Naive thymus-derived CD8-positive, alpha-beta T cell (primary cell): ENCODE results near the gene PRKCI. TPM values are rescaled to one million over a fixed set of nuclear protein-coding genes. Genes with fewer than 3 reads are reported as not detected.
"Not testable (repeated sequence)": the region's sequence is repeated elsewhere in the genome, so short reads cannot be mapped to it uniquely, and the experiment has no call there.

ENCODE experiments used
- ATAC-seq, 2 donors: fragments of 150-1000 bp; cut with Tn5 transposase in 1 of 2; sonication (Bioruptor Pico), chemical (Tn5 transposase) in 1 of 2; 1 replicate in 1 of 2; 2 replicates in 1 of 2; pipeline ENCODE4 v1.10.0; 2021; ENCODE audit warnings: mild to moderate bottlenecking in 2 of 2, moderate library complexity in 2 of 2
- POLR2A ChIA-PET: fragments of 350-600 bp; sonication (Branson Sonifier 250); formaldehyde crosslinking; loops from one replicate; lab custom pipeline; 2021; ENCODE audit warnings: antibody characterized with exemption; lab: Charles Lee
- DNase-seq, 10 donors: peaks; one replicate each; pipeline versions ENCODE4 v3.0.0 to v3.0.0-alpha.2; 2020 to 2022
- H3K27ac Mint-ChIP-seq, 10 donors: one replicate each; pipeline ENCODE4 v1.8.0; 2020 to 2022; ENCODE audit warnings: mild to moderate bottlenecking in 10 of 10, mixed read lengths in 10 of 10, moderate library complexity in 4 of 10, inconsistent platforms in 1 of 10
- H3K27me3 Mint-ChIP-seq, 5 donors: one replicate each; pipeline ENCODE4 v1.8.0; 2021 to 2022; ENCODE audit warnings: mixed read lengths in 5 of 5
- H3K36me3 Mint-ChIP-seq, 3 donors: one replicate each; pipeline ENCODE4 v1.8.0; 2020 to 2022; ENCODE audit warnings: mixed read lengths in 3 of 3, mild to moderate bottlenecking in 2 of 3, inconsistent platforms in 1 of 3
- H3K4me1 Mint-ChIP-seq, 4 donors: one replicate each; pipeline ENCODE4 v1.8.0; 2021 to 2022; ENCODE audit warnings: mixed read lengths in 4 of 4
- H3K4me3 Mint-ChIP-seq, 10 donors: one replicate each; pipeline ENCODE4 v1.8.0; 2020 to 2022; ENCODE audit warnings: mild to moderate bottlenecking in 10 of 10, mixed read lengths in 10 of 10, moderate library complexity in 6 of 10, inconsistent platforms in 1 of 10
- H3K9me3 Mint-ChIP-seq, 9 donors: one replicate each; pipeline ENCODE4 v1.8.0; 2020 to 2022; ENCODE audit warnings: mixed read lengths in 9 of 9, mild to moderate bottlenecking in 3 of 9, inconsistent platforms in 1 of 9, moderate library complexity in 1 of 9
- polyA plus RNA-seq, 3 donors: library from polyadenylated mRNA; unstranded; fragments of 300-500 nt; fragmentation: Illumina TruSeq; gene quantifications; one replicate each; pipeline ENCODE4 v1.2.3, GENCODE V29; 2021
- total RNA-seq, 8 experiments: library from RNA in 2 of 8; stranded (reverse) in 2 of 8; gene quantifications; one replicate each; pipeline ENCODE4 v1.2.3 and lab custom pipeline; 2021 to 2026

PRKCI gene
- total and polyA plus RNA-seq, 5 experiments from 2014 or later: 10.8 to 27.8 (median 15.0) TPM

GRCh38 chr3:170228093-170228766, 6.0 kb downstream of the PRKCI start:
- Mint-ChIP-seq H3K27ac (peak overlapping the region in 2 of 10 donors; percentile 7 to 12), H3K4me1 (peaks cover 16 to 37% (median 29%) of the 10 kb centered on the region in 4 donors), H3K27me3 (no peaks in the 10 kb centered on the region), H3K36me3 (peaks cover 0 to 7% (median 0%) of the 10 kb centered on the region in 3 donors), H3K4me3 (no peak overlapping the region), H3K9me3 (peaks cover 0 to 2% (median 0%) of the 10 kb centered on the region in 9 donors)
- POLR2A ChIA-PET: no interaction called here
- ATAC-seq: no peak
- no peak for DNase-seq

- Mint-ChIP-seq H3K27ac (peak overlapping the region in 1 of 10 donors; percentile 31), H3K36me3 (peaks cover 0 to 20% (median 20%) of the 10 kb centered on the region in 3 donors), H3K9me3 (peaks cover 0 to 2% (median 0%) of the 10 kb centered on the region in 9 donors), H3K27me3 (no peaks in the 10 kb centered on the region), H3K4me1 (peaks cover 7 to 16% (median 8%) of the 10 kb centered on the region in 4 donors), H3K4me3 (no peak overlapping the region)
- DNase-seq: no peak
- POLR2A ChIA-PET: no interaction called here
- no peak for ATAC-seq
Measured at GRCh38 chr3:170232266-170232665, 10.0 kb downstream of the PRKCI start.

- H3K27ac Mint-ChIP-seq: no peak overlapping the region
- no peak for ATAC-seq
- POLR2A ChIA-PET: no interaction called here
Measured at GRCh38 chr3:170233530-170233929, 11.3 kb downstream of the PRKCI start.

GRCh38 chr3:170240142-170240541, 17.9 kb downstream of the PRKCI start:
- POLR2A ChIA-PET: interaction anchor here (0.6 kb wide), 1 partner anchor 62 kb away, joined by 5 read pairs; no protein-coding TSS in a partner anchor
- no peaks in the 10 kb centered on the region for H3K27me3 Mint-ChIP-seq
- no peaks in the 10 kb centered on the region for H3K9me3 Mint-ChIP-seq
- no peak for DNase-seq
- H3K4me3 Mint-ChIP-seq: no peak overlapping the region
- no peak for ATAC-seq
- peaks cover 5 to 47% (median 25%) of the 10 kb centered on the region in 3 donors for H3K36me3 Mint-ChIP-seq
- H3K4me1 Mint-ChIP-seq: peaks cover 0 to 5% (median under 1%) of the 10 kb centered on the region in 4 donors
- H3K27ac Mint-ChIP-seq: no peak overlapping the region

More at GRCh38 chr3:170233530-170233929, 11.3 kb downstream of the PRKCI start:
- Mint-ChIP-seq H3K27me3 (no peaks in the 10 kb centered on the region), H3K4me1 (peaks cover 0 to 10% (median 3%) of the 10 kb centered on the region in 4 donors), H3K4me3 (no peak overlapping the region), H3K36me3 (peaks cover 0 to 25% (median 21%) of the 10 kb centered on the region in 3 donors), H3K9me3 (peaks cover 0 to 2% (median 0%) of the 10 kb centered on the region in 9 donors)
- no peak for DNase-seq

GRCh38 chr3:170240671-170241070, 18.4 kb downstream of the PRKCI start:
- H3K9me3 Mint-ChIP-seq: no peaks in the 10 kb centered on the region
- no peak overlapping the region for H3K27ac Mint-ChIP-seq
- peaks cover 5 to 47% (median 24%) of the 10 kb centered on the region in 3 donors for H3K36me3 Mint-ChIP-seq
- POLR2A ChIA-PET: interaction anchor here (0.6 kb wide), 1 partner anchor 62 kb away, joined by 5 read pairs; no protein-coding TSS in a partner anchor
- no peak overlapping the region for H3K4me3 Mint-ChIP-seq
- H3K27me3 Mint-ChIP-seq: no peaks in the 10 kb centered on the region
- ATAC-seq (no peak), DNase-seq (no peak)
- H3K4me1 Mint-ChIP-seq: peaks cover 0 to 5% (median under 1%) of the 10 kb centered on the region in 4 donors

GRCh38 chr3:170244576-170244975, 22.4 kb downstream of the PRKCI start:
- H3K27me3 Mint-ChIP-seq: no peaks in the 10 kb centered on the region
- H3K4me3 Mint-ChIP-seq: no peak overlapping the region
- H3K4me1 Mint-ChIP-seq: peaks cover 0 to 5% (median 1%) of the 10 kb centered on the region in 4 donors
- no peak for ATAC-seq
- DNase-seq: no peak
- H3K36me3 Mint-ChIP-seq: peaks cover 5 to 36% (median 16%) of the 10 kb centered on the region in 3 donors
- H3K9me3 Mint-ChIP-seq: no peaks in the 10 kb centered on the region
- no peak overlapping the region for H3K27ac Mint-ChIP-seq
- POLR2A ChIA-PET: no interaction called here

- no peak overlapping the region for H3K4me3 Mint-ChIP-seq
- POLR2A ChIA-PET: no interaction called here
- no peak for ATAC-seq
- DNase-seq: no peak
- H3K27me3 Mint-ChIP-seq: no peaks in the 10 kb centered on the region
- peaks cover 8 to 36% (median 21%) of the 10 kb centered on the region in 3 donors for H3K36me3 Mint-ChIP-seq
- no peak overlapping the region for H3K27ac Mint-ChIP-seq
- H3K4me1 Mint-ChIP-seq: peaks cover 0 to 5% (median 1%) of the 10 kb centered on the region in 4 donors
- no peaks in the 10 kb centered on the region for H3K9me3 Mint-ChIP-seq
Measured at GRCh38 chr3:170247875-170248274, 25.7 kb downstream of the PRKCI start.

GRCh38 chr3:170256597-170256996, 34.4 kb downstream of the PRKCI start:
- no peaks in the 10 kb centered on the region for H3K27me3 Mint-ChIP-seq
- DNase-seq: no peak
- H3K27ac Mint-ChIP-seq: no peak overlapping the region
- H3K9me3 Mint-ChIP-seq: peaks cover 0 to 12% (median 5%) of the 10 kb centered on the region in 9 donors
- POLR2A ChIA-PET: no interaction called here
- no peak overlapping the region for H3K4me3 Mint-ChIP-seq
- no peak for ATAC-seq
- peaks cover 0 to 18% (median 13%) of the 10 kb centered on the region in 4 donors for H3K4me1 Mint-ChIP-seq
- peaks cover 30 to 54% (median 46%) of the 10 kb centered on the region in 3 donors for H3K36me3 Mint-ChIP-seq

- DNase-seq: no peak
- ATAC-seq: no peak
- Mint-ChIP-seq H3K4me1 (peaks cover 0 to 18% (median 13%) of the 10 kb centered on the region in 4 donors), H3K27me3 (no peaks in the 10 kb centered on the region), H3K27ac (no peak overlapping the region), H3K9me3 (peaks cover 0 to 12% (median 5%) of the 10 kb centered on the region in 9 donors), H3K4me3 (no peak overlapping the region), H3K36me3 (peaks cover 30 to 53% (median 47%) of the 10 kb centered on the region in 3 donors)
- POLR2A ChIA-PET: no interaction called here
Measured at GRCh38 chr3:170257145-170257544, 34.9 kb downstream of the PRKCI start.

- H3K27me3 Mint-ChIP-seq: no peaks in the 10 kb centered on the region
- POLR2A ChIA-PET: no interaction called here
- DNase-seq: no peak
- peaks cover 0 to 17% (median 11%) of the 10 kb centered on the region in 4 donors for H3K4me1 Mint-ChIP-seq
- H3K36me3 Mint-ChIP-seq: peaks cover 25 to 50% (median 44%) of the 10 kb centered on the region in 3 donors
- ATAC-seq: no peak
- H3K27ac Mint-ChIP-seq: peak overlapping the region in 1 of 10 donors; percentile 33
- no peak overlapping the region for H3K4me3 Mint-ChIP-seq
- peaks cover 0 to 12% (median 5%) of the 10 kb centered on the region in 9 donors for H3K9me3 Mint-ChIP-seq
Measured at GRCh38 chr3:170258105-170258487, 35.9 kb downstream of the PRKCI start.

- no peak overlapping the region for H3K4me3 Mint-ChIP-seq
- no peak for DNase-seq
- peaks cover 0 to 12% (median 2%) of the 10 kb centered on the region in 9 donors for H3K9me3 Mint-ChIP-seq
- no peak for ATAC-seq
- H3K27ac Mint-ChIP-seq: no peak overlapping the region
- POLR2A ChIA-PET: no interaction called here
- peaks cover 21 to 60% (median 52%) of the 10 kb centered on the region in 3 donors for H3K36me3 Mint-ChIP-seq
- no peaks in the 10 kb centered on the region for H3K27me3 Mint-ChIP-seq
- H3K4me1 Mint-ChIP-seq: peaks cover 0 to 17% (median 9%) of the 10 kb centered on the region in 4 donors
Measured at GRCh38 chr3:170259907-170260306, 37.7 kb downstream of the PRKCI start.

GRCh38 chr3:170267793-170268192, 45.6 kb downstream of the PRKCI start:
- POLR2A ChIA-PET: no interaction called here
- ATAC-seq (no peak), DNase-seq (no peak)
- no peaks in the 10 kb centered on the region for H3K9me3 Mint-ChIP-seq
- no peaks in the 10 kb centered on the region for H3K4me1 Mint-ChIP-seq
- no peak overlapping the region for H3K4me3 Mint-ChIP-seq
- H3K27ac Mint-ChIP-seq: no peak overlapping the region
- no peaks in the 10 kb centered on the region for H3K27me3 Mint-ChIP-seq
- H3K36me3 Mint-ChIP-seq: peaks cover 11 to 67% (median 22%) of the 10 kb centered on the region in 3 donors

- H3K36me3 Mint-ChIP-seq: peaks cover 19 to 66% (median 25%) of the 10 kb centered on the region in 3 donors
- DNase-seq, H3K27me3 Mint-ChIP-seq, ATAC-seq, H3K4me1 Mint-ChIP-seq, POLR2A ChIA-PET, H3K9me3 Mint-ChIP-seq, H3K4me3 Mint-ChIP-seq: not testable (repeated sequence)
- H3K27ac Mint-ChIP-seq: peak overlapping the region in 1 of 10 donors; percentile 27
Measured at GRCh38 chr3:170269673-170270254, 47.5 kb downstream of the PRKCI start.
